Upper lobe of right lung (tissue), 1 donor: ENCODE measurements around the gene PIWIL1. TPM values are rescaled to one million over a fixed set of nuclear protein-coding genes. Genes with fewer than 3 reads are reported as not detected.

ENCODE experiments used
- ATAC-seq: fragments of 200-7000 bp; cut with Tn5 transposase; one replicate; pipeline ENCODE4 v1.9.1; 2020; ENCODE audit warnings: mild to moderate bottlenecking, moderate library complexity
- DNase-seq: peaks from one replicate; pipeline ENCODE4 v3.0.0-alpha.2; 2020
- H3K27ac ChIP-seq: fragments of 200-600 bp; one replicate; pipeline ENCODE4 v1.8.0; 2022
- H3K27me3 ChIP-seq: fragments of 200-600 bp; one replicate; pipeline ENCODE4 v1.8.0; 2022; ENCODE audit warnings: mild to moderate bottlenecking
- H3K36me3 ChIP-seq: fragments of 200-600 bp; one replicate; pipeline ENCODE4 v1.8.0; 2022
- H3K4me1 ChIP-seq: fragments of 200-600 bp; one replicate; pipeline ENCODE4 v1.8.0; 2022
- H3K4me3 ChIP-seq: fragments of 200-600 bp; one replicate; pipeline ENCODE4 v1.8.0; 2022; ENCODE audit warnings: mild to moderate bottlenecking
- H3K9me3 ChIP-seq: fragments of 200-600 bp; one replicate; pipeline ENCODE4 v1.8.0; 2022
- intact Hi-C: fragments of 100-400 bp; cut with DNase I; formaldehyde crosslinking; loops from one replicate; pipeline ENCODE4 v1.11.0; 2022
- total RNA-seq: library from RNA; stranded (reverse); fragmentation: NEBNext Ultra II Directional; extraction: Animal tissue kit (Norgen Biotek cat#: 25700); gene quantifications from one replicate; pipeline ENCODE4 v1.2.1, GENCODE V29; 2021
- TF ChIP-seq, protein P1 (sequence below): fragments of 200-600 bp; IDR thresholded peaks from one replicate; pipeline ENCODE4 v1.8.0; 2022; ENCODE audit warnings: antibody characterized with exemption
- donor health status: DM: no; HTN: yes; CAD: no; lungs with severe emphysema.

The PIWIL1 gene
- total RNA-seq, 1 donor from 2014 or later, result not detected

DNA sequence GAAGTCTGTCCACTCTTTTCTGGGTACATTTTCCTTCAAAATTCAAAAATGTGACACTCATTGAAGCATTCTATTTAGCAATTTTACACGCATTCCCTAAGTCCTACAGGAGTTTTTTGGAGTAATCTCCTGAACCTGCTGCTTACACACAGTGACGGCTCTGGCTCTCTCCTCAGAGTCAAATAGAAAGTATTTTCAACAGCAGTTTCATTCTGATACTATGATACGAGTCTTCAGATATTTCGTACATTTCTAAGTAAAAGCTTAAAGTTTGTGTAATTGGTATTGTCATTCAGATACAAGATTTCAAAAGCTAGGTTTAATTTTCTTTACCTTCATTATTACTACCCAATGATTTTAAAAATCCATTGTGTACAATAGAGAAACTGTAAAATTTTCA is 36.4 kb downstream of the PIWIL1 start:
- TF ChIP-seq, protein P1, sequence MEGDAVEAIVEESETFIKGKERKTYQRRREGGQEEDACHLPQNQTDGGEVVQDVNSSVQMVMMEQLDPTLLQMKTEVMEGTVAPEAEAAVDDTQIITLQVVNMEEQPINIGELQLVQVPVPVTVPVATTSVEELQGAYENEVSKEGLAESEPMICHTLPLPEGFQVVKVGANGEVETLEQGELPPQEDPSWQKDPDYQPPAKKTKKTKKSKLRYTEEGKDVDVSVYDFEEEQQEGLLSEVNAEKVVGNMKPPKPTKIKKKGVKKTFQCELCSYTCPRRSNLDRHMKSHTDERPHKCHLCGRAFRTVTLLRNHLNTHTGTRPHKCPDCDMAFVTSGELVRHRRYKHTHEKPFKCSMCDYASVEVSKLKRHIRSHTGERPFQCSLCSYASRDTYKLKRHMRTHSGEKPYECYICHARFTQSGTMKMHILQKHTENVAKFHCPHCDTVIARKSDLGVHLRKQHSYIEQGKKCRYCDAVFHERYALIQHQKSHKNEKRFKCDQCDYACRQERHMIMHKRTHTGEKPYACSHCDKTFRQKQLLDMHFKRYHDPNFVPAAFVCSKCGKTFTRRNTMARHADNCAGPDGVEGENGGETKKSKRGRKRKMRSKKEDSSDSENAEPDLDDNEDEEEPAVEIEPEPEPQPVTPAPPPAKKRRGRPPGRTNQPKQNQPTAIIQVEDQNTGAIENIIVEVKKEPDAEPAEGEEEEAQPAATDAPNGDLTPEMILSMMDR, result no peak
- DNase-seq (no peak), ATAC-seq (no peak)
- Histone ChIP-seq H3K27me3 (peaks cover 42% of the 10 kb centered on the region), H3K36me3 (no peaks in the 10 kb centered on the region), H3K27ac (no peak overlapping the region), H3K4me1 (no peaks in the 10 kb centered on the region), H3K9me3 (no peaks in the 10 kb centered on the region), H3K4me3 (no peak overlapping the region)
- intact Hi-C loops, result no loop called here

DNA sequence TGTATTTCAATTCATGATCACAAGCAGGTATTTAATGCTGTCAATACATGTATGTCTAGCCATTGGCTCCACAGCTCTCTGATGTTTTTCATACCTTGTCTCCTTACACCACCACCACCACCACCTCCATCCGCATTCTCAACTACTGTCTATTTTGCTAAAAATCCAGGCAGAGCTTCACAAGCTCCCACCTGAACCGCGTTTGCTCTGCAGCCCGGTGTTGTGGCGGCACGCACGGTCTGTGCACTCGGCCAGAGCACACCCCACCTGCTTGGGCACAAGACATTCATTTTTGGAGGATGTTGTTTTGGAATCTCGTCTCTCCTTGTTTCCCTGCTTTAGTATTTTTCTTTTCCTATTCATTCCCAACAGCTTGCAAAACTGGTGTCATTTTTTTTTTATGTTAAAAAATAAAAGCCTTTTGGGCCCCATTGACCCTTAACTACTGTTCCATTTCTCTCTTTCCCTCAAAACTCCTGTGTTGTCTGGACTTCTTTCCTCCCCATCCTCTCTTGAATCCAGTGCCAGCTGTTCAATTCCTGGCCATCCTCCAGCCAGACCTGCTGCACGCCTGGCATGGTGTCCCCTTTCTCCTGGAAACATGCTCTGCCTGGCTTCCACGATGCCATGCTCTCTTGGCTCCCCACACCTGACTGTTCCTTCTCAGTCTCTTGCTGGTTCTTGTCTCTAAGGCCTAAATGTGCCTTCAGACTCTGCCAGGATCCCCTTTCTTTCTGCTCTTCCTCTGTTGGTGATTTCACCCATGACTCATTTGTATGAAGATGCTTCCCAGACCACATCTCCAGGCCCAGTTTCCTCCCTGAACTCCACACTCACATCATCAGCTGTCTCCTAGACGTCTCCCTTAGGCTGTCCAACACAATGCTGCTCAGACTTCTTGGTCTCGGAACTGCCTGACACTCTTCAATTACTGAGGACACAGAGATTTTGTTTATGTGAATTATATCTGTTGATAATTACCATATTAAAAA is 37.9 kb downstream of the PIWIL1 start:
- H3K9me3 ChIP-seq, result no peaks in the 10 kb centered on the region
- H3K27me3 ChIP-seq, result peaks cover 41% of the 10 kb centered on the region
- H3K36me3 ChIP-seq, result no peaks in the 10 kb centered on the region
- no peak overlapping the region for H3K4me3 ChIP-seq
- ATAC-seq (no peak), DNase-seq (no peak)
- intact Hi-C loops, result no loop called here
- TF ChIP-seq, protein P1, result no peak
- no peaks in the 10 kb centered on the region for H3K4me1 ChIP-seq
- no peak overlapping the region for H3K27ac ChIP-seq

DNA sequence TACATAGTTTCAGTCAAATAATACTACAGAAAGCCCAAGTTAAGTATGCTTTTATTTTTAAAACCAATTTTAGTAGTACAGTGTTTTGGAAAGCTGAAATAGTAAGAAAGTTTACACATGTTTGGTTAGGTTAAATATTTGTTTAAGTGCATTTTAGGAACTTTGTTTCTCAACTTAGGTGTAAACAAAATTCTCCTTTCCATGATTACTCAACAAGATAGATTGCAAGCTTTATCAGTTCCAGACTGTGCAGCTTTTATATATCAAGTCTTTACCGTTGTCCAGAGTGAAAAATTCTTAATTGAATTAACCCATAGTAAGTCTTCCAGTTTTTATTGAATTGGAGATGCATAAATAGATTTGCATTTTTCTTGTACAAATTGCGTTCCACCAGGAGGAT is 45.1 kb downstream of the PIWIL1 start:
- DNase-seq (no peak), ATAC-seq (no peak)
- no peaks in the 10 kb centered on the region for H3K9me3 ChIP-seq
- intact Hi-C loops, result no loop called here
- no peak overlapping the region for H3K4me3 ChIP-seq
- H3K27ac ChIP-seq, result no peak overlapping the region
- H3K4me1 ChIP-seq, result no peaks in the 10 kb centered on the region
- no peaks in the 10 kb centered on the region for H3K36me3 ChIP-seq
- TF ChIP-seq, protein P1, result no peak
- H3K27me3 ChIP-seq, result peaks cover 2% of the 10 kb centered on the region

DNA sequence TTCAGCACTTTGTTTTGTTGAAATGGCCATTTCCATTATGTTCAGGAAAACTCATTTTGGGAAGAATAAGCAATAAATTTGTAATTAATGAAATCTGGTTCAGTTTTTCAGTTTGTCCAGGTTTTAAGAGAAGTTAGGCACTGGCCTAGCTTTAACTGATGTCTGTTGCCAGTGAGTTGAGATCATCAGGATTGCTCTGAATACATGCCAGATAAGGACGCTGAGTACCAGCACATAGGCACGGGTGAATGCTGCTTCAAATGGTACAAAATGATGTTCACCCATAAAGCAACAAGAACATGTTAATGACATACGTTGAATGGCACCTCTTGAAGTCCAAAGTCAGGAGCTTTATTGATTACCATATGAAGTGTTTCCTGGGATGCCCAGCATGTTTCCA is 46.5 kb downstream of the PIWIL1 start:
- TF ChIP-seq, protein P1, result no peak
- Histone ChIP-seq H3K27ac (no peak overlapping the region), H3K36me3 (no peaks in the 10 kb centered on the region), H3K27me3 (no peaks in the 10 kb centered on the region), H3K4me3 (no peak overlapping the region), H3K4me1 (no peaks in the 10 kb centered on the region), H3K9me3 (no peaks in the 10 kb centered on the region)
- no peak for DNase-seq
- no peak for ATAC-seq
- intact Hi-C loops, result no loop called here

DNA sequence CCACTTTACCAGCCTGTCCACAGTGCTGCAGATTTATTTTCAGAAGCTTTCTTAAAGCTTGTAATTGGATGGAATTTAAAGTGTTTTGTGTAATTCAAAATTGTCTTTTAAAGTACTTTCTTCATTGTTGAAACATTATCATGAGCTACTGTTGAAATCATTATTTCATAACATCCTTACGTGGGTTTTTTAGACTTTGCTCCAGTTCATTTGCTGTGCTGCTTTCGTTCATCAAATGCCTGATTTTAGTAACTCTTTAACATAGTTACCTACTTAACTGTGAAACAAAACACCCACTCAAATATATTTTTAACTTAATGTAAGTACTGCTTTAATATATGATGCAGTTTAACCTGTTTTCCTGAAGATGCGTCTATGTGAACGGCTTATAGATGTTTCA is 47.5 kb downstream of the PIWIL1 start:
- DNase-seq, result no peak
- Histone ChIP-seq H3K4me3 (no peak overlapping the region), H3K36me3 (no peaks in the 10 kb centered on the region), H3K27ac (no peak overlapping the region), H3K9me3 (no peaks in the 10 kb centered on the region), H3K4me1 (no peaks in the 10 kb centered on the region), H3K27me3 (no peaks in the 10 kb centered on the region)
- no peak for ATAC-seq
- TF ChIP-seq, protein P1, result no peak
- intact Hi-C loops, result no loop called here
